K562 (cell line): ENCODE measurements around the gene ZNF224. TPM values are rescaled to one million over a fixed set of nuclear protein-coding genes. Genes with fewer than 3 reads are reported as not detected.

Experiments
- ETV5 ChIP-seq: sonication (generic); formaldehyde crosslinking; IDR thresholded peaks from 2 replicates; pipeline ENCODE4 v1.4.0; 2020; ENCODE audit warnings: low read depth, mild to moderate bottlenecking, missing genetic modification reagents
- HNRNPH1 ChIP-seq: fragments of 200-400 bp; formaldehyde crosslinking; optimal IDR thresholded peaks from 2 replicates; pipeline ENCODE3; 2017; ENCODE audit warnings: low read depth, mild to moderate bottlenecking, low read length, moderate library complexity
- HNRNPUL1 ChIP-seq: fragments of 200-400 bp; formaldehyde crosslinking; IDR thresholded peaks from 2 replicates; pipeline ENCODE4 v1.6.1; 2017; ENCODE audit warnings: low read length
- L3MBTL2 ChIP-seq: fragments of 450-650 bp; IDR thresholded peaks from 2 replicates; pipeline ENCODE4 v1.6.1; 2016; ENCODE audit warnings: mild to moderate bottlenecking, moderate library complexity
- MIER1 ChIP-seq: fragments of 450-650 bp; IDR thresholded peaks from 2 replicates; pipeline ENCODE4 v1.6.1; 2016; ENCODE audit warnings: antibody characterized with exemption, mild to moderate bottlenecking, low read depth
- MTA1 ChIP-seq: fragments of 450-650 bp; IDR thresholded peaks from 2 replicates; pipeline ENCODE4 v1.6.1; 2017; ENCODE audit warnings: borderline replicate concordance
- RBFOX2 ChIP-seq: fragments of 200-400 bp; formaldehyde crosslinking; IDR thresholded peaks from 2 replicates; pipeline ENCODE4 v1.6.1; 2017; ENCODE audit warnings: low read depth, mild to moderate bottlenecking, low read length, moderate library complexity
- SP1 ChIP-seq: sonication (generic); formaldehyde crosslinking; IDR thresholded peaks from 2 replicates; pipeline ENCODE4 v1.8.1; 2022; ENCODE audit warnings: mild to moderate bottlenecking, missing genetic modification reagents
- ZBTB17 ChIP-seq: fragments of 450-650 bp; formaldehyde crosslinking; IDR thresholded peaks from 2 replicates; pipeline ENCODE4 v1.4.0; 2020; ENCODE audit warnings: mild to moderate bottlenecking
- ZNF124 ChIP-seq: sonication (generic); formaldehyde crosslinking; IDR thresholded peaks from 2 replicates; pipeline ENCODE4 v1.8.1; 2022; ENCODE audit warnings: missing genetic modification reagents
- ZNF143 ChIP-seq: sonication (generic); formaldehyde crosslinking; IDR thresholded peaks from 2 replicates; pipeline ENCODE4 v1.9.0; 2022; ENCODE audit warnings: mild to moderate bottlenecking, missing genetic modification reagents
- polyA plus RNA-seq, 8 experiments: library from polyadenylated mRNA; depleted of rRNA in 4 of 8; stranded (reverse) in 5 of 8; unstranded in 3 of 8; fragments of >200 nt; fragmentation: Nextera tagmentation in 2 of 8; fragmentation: Illumina TruSeq in 1 of 8; extraction: Ambion mirVana in 2 of 8; extraction: Trizol in 1 of 8; gene quantifications; 2 replicates each; pipeline versions ENCODE4 v1.2.1 to v1.2.3, GENCODE V29; 2011 to 2014; ENCODE audit warnings: inconsistent platforms in 1 of 8, missing spikeins in 1 of 8
- total RNA-seq, 7 experiments: library from RNA; depleted of rRNA in 6 of 7; stranded (reverse); fragments of >200 nt in 6 of 7; fragmentation: Illumina TruSeq in 2 of 7; extraction: Trizol in 2 of 7; gene quantifications; 2 replicates each; pipeline versions ENCODE4 v1.2.1 to v1.2.3, GENCODE V29; 2011 to 2021; ENCODE audit warnings: low replicate concordance in 1 of 7
- TF ChIP-seq, protein P1 (sequence below), 2 experiments: IDR thresholded peaks in 1 of 2; conservative IDR thresholded peaks in 1 of 2; 2 replicates each; pipeline ENCODE4 v1.6.1; 2016; ENCODE audit warnings: low read depth in 2 of 2, mild to moderate bottlenecking in 1 of 2, missing compliant biosample characterization in 1 of 2, missing genetic modification characterization in 1 of 2, moderate library complexity in 1 of 2
- TF ChIP-seq, protein P2 (sequence below): fragments of 450-650 bp; formaldehyde crosslinking; IDR thresholded peaks from 2 replicates; pipeline ENCODE4 v1.4.0; 2022; ENCODE audit warnings: missing genetic modification characterization
- TF ChIP-seq, protein P3 (sequence below): fragments of 450-650 bp; IDR thresholded peaks from 2 replicates; pipeline ENCODE4 v1.6.1; 2014; ENCODE audit warnings: low read depth, mild to moderate bottlenecking, moderate library complexity, borderline replicate concordance
- TF ChIP-seq, protein P4 (sequence below): fragments of 250-450 bp; sonication (Bioruptor Pico); IDR thresholded peaks from 2 replicates; pipeline ENCODE4 v1.5.0; 2021; ENCODE audit warnings: mild to moderate bottlenecking, moderate library complexity
- TF ChIP-seq, protein P5 (sequence below): fragments of 250-450 bp; sonication (Bioruptor Pico); IDR thresholded peaks from 2 replicates; pipeline ENCODE4 v1.4.0; 2020; ENCODE audit warnings: mild to moderate bottlenecking

ZNF224 gene
- total and polyA plus RNA-seq, 9 of the 15 experiments (the other 6 are each of a cell fraction or from before 2014, with no cell fraction given) = 4.4 to 15.6 (median 10.0) TPM

DNA sequence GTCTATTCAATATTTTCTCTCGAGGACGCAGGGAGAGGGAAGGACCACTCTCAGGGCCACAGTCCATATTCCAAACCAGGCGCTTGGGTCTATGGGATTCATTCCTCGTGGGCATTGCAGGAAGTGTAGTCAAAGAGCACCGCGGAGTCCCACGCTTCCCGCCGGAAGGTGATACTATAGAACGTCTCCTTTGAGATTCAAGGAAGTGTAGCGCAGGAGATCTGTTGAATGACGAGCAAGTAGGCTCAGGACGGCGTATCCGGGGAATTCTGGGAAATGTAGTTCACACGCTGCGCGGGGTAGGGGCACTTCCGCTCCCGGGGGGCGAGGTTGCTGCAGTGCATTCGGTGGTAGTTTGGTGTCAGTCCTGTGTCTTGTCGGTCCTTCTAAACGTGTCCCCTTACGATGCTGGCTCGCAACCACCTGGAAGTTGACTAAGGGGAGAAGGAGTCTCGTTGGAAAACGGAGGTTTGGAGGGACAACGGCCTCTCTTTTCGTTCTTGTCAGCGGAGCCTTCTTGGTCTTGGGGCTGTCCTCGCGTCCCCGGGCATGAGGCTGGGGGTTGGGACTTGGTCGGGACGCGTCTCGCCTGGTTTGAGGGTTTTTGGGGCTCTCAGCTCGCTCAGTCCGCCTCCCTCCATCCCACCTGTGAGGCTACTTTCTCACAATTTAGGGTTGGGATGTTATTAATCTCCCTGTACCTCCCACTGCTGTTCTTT, 22.2 kb upstream of the ZNF224 start, which contains the start of gene ZNF284 (continued):
- TF ChIP-seq, protein P1, sequence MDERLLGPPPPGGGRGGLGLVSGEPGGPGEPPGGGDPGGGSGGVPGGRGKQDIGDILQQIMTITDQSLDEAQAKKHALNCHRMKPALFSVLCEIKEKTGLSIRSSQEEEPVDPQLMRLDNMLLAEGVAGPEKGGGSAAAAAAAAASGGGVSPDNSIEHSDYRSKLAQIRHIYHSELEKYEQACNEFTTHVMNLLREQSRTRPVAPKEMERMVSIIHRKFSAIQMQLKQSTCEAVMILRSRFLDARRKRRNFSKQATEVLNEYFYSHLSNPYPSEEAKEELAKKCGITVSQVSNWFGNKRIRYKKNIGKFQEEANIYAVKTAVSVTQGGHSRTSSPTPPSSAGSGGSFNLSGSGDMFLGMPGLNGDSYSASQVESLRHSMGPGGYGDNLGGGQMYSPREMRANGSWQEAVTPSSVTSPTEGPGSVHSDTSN (CRISPR knock-in tag; IDR thresholded peaks at IDR 0.05; ENCODE audit: low read depth) = no peak
- TF ChIP-seq, protein P1 (tag; conservative IDR thresholded peaks at IDR 0.05; ENCODE audit: low read depth) = peak; percentile 70
- TF ChIP-seq ZBTB17 (peak; percentile 89), L3MBTL2 (peak; percentile 95), HNRNPUL1 (no peak), RBFOX2 (peak; percentile 40; the same call in 1 of the 2 replicates), MIER1 (no peak), MTA1 (no peak), ZNF143 (CRISPR knock-in tag) (peak; percentile 89), ETV5 (peak; percentile 84), ZNF124 (CRISPR knock-in tag) (no peak), HNRNPH1 (no peak), SP1 (CRISPR knock-in tag) (0 out of 2 replicates have a peak, but pooled peaks have one; percentile 21)
- TF ChIP-seq, protein P2, sequence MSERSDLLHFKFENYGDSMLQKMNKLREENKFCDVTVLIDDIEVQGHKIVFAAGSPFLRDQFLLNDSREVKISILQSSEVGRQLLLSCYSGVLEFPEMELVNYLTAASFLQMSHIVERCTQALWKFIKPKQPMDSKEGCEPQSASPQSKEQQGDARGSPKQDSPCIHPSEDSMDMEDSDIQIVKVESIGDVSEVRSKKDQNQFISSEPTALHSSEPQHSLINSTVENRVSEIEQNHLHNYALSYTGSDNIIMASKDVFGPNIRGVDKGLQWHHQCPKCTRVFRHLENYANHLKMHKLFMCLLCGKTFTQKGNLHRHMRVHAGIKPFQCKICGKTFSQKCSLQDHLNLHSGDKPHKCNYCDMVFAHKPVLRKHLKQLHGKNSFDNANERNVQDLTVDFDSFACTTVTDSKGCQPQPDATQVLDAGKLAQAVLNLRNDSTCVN = no peak
- TF ChIP-seq, protein P3, sequence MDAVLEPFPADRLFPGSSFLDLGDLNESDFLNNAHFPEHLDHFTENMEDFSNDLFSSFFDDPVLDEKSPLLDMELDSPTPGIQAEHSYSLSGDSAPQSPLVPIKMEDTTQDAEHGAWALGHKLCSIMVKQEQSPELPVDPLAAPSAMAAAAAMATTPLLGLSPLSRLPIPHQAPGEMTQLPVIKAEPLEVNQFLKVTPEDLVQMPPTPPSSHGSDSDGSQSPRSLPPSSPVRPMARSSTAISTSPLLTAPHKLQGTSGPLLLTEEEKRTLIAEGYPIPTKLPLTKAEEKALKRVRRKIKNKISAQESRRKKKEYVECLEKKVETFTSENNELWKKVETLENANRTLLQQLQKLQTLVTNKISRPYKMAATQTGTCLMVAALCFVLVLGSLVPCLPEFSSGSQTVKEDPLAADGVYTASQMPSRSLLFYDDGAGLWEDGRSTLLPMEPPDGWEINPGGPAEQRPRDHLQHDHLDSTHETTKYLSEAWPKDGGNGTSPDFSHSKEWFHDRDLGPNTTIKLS = peak; percentile 69; the same call in 1 of the 2 replicates
- TF ChIP-seq, protein P4, sequence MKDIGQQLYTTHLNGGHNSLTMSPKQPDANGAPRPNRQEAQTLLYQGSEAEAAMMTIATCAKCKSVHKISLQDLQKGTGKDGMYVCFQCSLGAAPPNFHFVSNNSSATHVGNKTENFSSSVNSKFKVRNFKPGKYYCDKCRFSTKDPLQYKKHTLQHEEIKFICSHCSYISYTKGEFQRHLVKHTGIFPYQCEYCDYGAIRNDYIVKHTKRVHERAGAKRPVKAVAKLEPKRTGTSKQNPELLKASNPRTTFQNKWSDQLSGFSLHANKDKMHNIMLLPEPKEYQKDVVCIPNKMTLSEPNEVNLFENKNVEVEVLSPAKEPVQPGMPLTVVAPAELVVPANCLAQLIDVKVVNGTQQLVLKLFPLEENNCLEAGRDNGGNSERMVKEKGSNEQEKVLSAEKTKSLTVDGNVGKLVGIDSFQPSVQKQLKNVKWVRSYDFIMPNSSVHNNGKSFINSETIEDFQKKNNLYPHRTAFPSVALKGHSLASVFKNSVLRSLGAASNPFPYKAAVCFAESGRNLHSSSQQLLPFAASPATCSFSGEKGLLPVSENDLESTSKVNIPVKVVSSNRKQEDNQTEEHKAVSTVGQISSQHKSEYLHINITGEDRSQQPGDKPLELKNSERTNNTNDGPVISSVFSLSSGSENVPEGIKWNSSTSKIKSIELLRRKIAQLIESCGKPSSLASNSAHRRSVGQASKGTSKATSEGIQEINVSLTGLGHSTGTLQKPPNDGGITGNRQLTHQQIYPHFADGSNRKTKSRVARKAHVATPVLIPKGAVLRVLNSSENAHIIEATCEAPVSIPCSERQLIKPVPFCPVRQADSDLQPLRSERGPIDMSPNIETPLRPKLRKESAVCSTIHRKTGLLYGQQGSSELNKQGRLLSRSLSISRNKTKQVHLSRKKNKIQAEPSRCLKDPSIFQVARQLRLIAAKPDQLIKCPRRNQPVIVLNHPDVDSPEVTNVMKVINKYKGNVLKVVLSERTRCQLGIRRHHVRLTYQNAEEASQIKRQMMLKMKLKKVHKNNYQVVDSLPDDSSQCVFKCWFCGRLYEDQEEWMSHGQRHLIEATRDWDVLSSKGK (CRISPR knock-in tag) = 0 out of 2 replicates have a peak, but pooled peaks have one; percentile 32
- TF ChIP-seq, protein P5, sequence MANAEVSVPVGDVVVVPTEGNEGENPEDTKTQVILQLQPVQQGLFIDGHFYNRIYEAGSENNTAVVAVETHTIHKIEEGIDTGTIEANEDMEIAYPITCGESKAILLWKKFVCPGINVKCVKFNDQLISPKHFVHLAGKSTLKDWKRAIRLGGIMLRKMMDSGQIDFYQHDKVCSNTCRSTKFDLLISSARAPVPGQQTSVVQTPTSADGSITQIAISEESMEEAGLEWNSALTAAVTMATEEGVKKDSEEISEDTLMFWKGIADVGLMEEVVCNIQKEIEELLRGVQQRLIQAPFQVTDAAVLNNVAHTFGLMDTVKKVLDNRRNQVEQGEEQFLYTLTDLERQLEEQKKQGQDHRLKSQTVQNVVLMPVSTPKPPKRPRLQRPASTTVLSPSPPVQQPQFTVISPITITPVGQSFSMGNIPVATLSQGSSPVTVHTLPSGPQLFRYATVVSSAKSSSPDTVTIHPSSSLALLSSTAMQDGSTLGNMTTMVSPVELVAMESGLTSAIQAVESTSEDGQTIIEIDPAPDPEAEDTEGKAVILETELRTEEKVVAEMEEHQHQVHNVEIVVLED = peak; percentile 71
